Measurements from ENCODE around the gene FILIP1L. TPM values are rescaled to one million over a fixed set of nuclear protein-coding genes. Genes with fewer than 3 reads are reported as not detected.

The FILIP1L gene
- total and polyA plus RNA-seq, 2 donors (not counting 1 experiment from before 2014, with no cell fraction given) = 0.32 to 0.48 TPM

DNA sequence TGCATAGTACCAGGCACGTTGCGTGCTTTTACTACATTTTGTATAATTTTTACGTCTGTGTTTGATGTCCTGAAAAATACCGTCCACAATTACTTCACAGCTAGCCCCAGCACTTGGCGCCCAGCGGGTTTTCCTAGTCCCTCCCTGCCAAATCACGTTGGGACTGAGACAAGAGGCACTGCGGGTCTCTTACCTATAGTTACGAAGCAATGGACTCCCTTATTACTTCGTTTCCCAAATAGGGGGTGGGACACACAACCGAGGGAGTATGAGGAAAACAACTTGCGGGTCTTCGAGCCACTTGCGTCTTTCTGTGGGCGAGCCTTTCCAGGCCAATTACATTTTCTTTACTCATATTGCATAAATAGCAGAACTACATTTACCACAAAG is 297.3 kb downstream of the FILIP1L start:
- Histone ChIP-seq H3K4me3 (ENCODE audit: control extremely low read depth in 1 of 5, extremely low read depth in 1 of 5, insufficient read depth in 1 of 5, low read depth in 2 of 5, low read length in 4 of 5) (peak overlapping the region; percentile 71 to 99 (median 89)), H3K79me2 (ENCODE audit: control insufficient read depth, insufficient read depth, low read length) (peaks cover 25% of the 10 kb centered on the region), H3K4me1 (ENCODE audit: control insufficient read depth in 2 of 2, insufficient read depth in 2 of 2, low read length in 2 of 2) (peaks cover 16 to 17% of the 10 kb centered on the region in 2 donors), H2AFZ (ENCODE audit: insufficient read depth, low read depth, low read length, poor library complexity, severe bottlenecking) (peak overlapping the region; percentile 72), H3K9ac (ENCODE audit: low read length) (peak overlapping the region; percentile 85), H3K36me3 (replicated peaks in 1 of 2; ENCODE audit: control extremely low read depth in 1 of 2, control insufficient read depth in 1 of 2, extremely low read depth in 1 of 2, insufficient read depth in 2 of 2, low read length in 1 of 2) (no peaks in the 10 kb centered on the region), H4K20me1 (ENCODE audit: control insufficient read depth, insufficient read depth, low read length, poor library complexity, severe bottlenecking) (no peaks in the 10 kb centered on the region), H3K9me3 (ENCODE audit: control extremely low read depth in 1 of 3, control insufficient read depth in 2 of 3, insufficient read depth in 1 of 3, low read length in 2 of 3) (no peaks in the 10 kb centered on the region), H3K27ac (ENCODE audit: low read length in 2 of 2) (peak overlapping the region; percentile 85 to 91), H3K4me2 (replicated peaks; ENCODE audit: low read depth, low read length, poor library complexity, severe bottlenecking) (peak overlapping the region; percentile 70), H3K27me3 (replicated peaks in 1 of 4; ENCODE audit: control extremely low read depth in 1 of 4, control insufficient read depth in 3 of 4, insufficient read depth in 4 of 4, low read length in 3 of 4) (no peaks in the 10 kb centered on the region)
- CTCF ChIA-PET = interaction anchor here (0.6 to 1.9 kb wide), 8 partner anchors 8 to 775 kb away, joined by 3 to 16 read pairs (median 4); partner anchors contain the start of gene NIT2
- WGBS (ENCODE audit: insufficient coverage) = 2% methylated on average over 8 of the region's 15 CpGs
- TF ChIP-seq EZH2 (IDR thresholded peaks at IDR 0.05; ENCODE audit: borderline replicate concordance, insufficient read depth, low read depth, low read length, poor library complexity, severe bottlenecking) = no peak
- TF ChIP-seq, protein P1, sequence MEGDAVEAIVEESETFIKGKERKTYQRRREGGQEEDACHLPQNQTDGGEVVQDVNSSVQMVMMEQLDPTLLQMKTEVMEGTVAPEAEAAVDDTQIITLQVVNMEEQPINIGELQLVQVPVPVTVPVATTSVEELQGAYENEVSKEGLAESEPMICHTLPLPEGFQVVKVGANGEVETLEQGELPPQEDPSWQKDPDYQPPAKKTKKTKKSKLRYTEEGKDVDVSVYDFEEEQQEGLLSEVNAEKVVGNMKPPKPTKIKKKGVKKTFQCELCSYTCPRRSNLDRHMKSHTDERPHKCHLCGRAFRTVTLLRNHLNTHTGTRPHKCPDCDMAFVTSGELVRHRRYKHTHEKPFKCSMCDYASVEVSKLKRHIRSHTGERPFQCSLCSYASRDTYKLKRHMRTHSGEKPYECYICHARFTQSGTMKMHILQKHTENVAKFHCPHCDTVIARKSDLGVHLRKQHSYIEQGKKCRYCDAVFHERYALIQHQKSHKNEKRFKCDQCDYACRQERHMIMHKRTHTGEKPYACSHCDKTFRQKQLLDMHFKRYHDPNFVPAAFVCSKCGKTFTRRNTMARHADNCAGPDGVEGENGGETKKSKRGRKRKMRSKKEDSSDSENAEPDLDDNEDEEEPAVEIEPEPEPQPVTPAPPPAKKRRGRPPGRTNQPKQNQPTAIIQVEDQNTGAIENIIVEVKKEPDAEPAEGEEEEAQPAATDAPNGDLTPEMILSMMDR (IDR thresholded peaks at IDR 0.05) = no peak
- ATAC-seq (ENCODE audit: low read depth) = no peak
- peak overlapping the region; percentile 100 for H3K27ac Mint-ChIP-seq
- H3K4me1 Mint-ChIP-seq = peaks cover 39% of the 10 kb centered on the region
- POLR2A ChIA-PET = interaction anchor here (1.4 kb wide), 1 partner anchor 444 kb away, joined by 8 read pairs; the partner anchor contains the start of gene TBC1D23
- intact Hi-C loops (cut with micrococcal nuclease) = loop anchor here (1.0 to 10.0 kb wide), 9 partner anchors 14 to 1755 kb away; partner anchors contain the start of genes CLDND1, CPOX, LNP1 and NIT2
- DNase-seq = no peak
- H3K27me3 Mint-ChIP-seq = no peaks in the 10 kb centered on the region
- H3K4me3 Mint-ChIP-seq = peak overlapping the region; percentile 99
- no peaks in the 10 kb centered on the region for H3K9me3 Mint-ChIP-seq (ENCODE audit: insufficient read depth)

DNA sequence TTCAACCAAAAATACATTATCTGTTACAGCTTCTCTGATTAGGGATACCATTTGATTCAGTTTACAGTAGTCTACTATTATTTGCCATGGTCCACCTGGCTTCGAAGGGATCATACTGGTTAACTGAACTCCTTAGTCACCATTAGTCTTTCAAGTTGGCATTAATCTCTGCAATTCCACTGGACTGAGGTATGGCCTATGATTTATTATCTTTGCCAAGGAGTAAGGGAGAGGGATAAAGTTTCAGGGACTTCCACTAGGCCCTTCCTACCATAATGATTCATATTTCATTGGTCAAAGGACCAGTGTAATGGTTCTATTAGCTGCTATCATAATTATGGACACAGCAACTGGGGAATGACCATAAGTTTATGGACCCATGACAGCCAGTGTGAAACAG is 303.9 kb downstream of the FILIP1L start:
- Histone ChIP-seq H3K79me2 (ENCODE audit: control insufficient read depth, insufficient read depth, low read length) (no peaks in the 10 kb centered on the region), H3K4me2 (replicated peaks; ENCODE audit: low read depth, low read length, poor library complexity, severe bottlenecking) (no peak overlapping the region), H3K9ac (ENCODE audit: low read length) (no peak overlapping the region), H3K4me3 (ENCODE audit: control extremely low read depth in 1 of 5, extremely low read depth in 1 of 5, insufficient read depth in 1 of 5, low read depth in 2 of 5, low read length in 4 of 5) (no peak overlapping the region), H4K20me1 (ENCODE audit: control insufficient read depth, insufficient read depth, low read length, poor library complexity, severe bottlenecking) (no peaks in the 10 kb centered on the region), H3K9me3 (ENCODE audit: control extremely low read depth in 1 of 3, control insufficient read depth in 2 of 3, insufficient read depth in 1 of 3, low read length in 2 of 3) (peaks cover 0 to 6% (median 5%) of the 10 kb centered on the region in 3 donors), H3K27ac (ENCODE audit: low read length in 2 of 2) (no peak overlapping the region), H2AFZ (ENCODE audit: insufficient read depth, low read depth, low read length, poor library complexity, severe bottlenecking) (no peak overlapping the region), H3K36me3 (replicated peaks in 1 of 2; ENCODE audit: control extremely low read depth in 1 of 2, control insufficient read depth in 1 of 2, extremely low read depth in 1 of 2, insufficient read depth in 2 of 2, low read length in 1 of 2) (no peaks in the 10 kb centered on the region), H3K4me1 (ENCODE audit: control insufficient read depth in 2 of 2, insufficient read depth in 2 of 2, low read length in 2 of 2) (no peaks in the 10 kb centered on the region), H3K27me3 (replicated peaks in 1 of 4; ENCODE audit: control extremely low read depth in 1 of 4, control insufficient read depth in 3 of 4, insufficient read depth in 4 of 4, low read length in 3 of 4) (no peaks in the 10 kb centered on the region)
- no peak for ATAC-seq (ENCODE audit: low read depth)
- ChIA-PET POLR2A (no interaction called here), CTCF (interaction anchor here (0.8 to 1.8 kb wide), 3 partner anchors 9 to 33 kb away, joined by 3 to 6 read pairs (median 3); no protein-coding TSS in a partner anchor)
- Mint-ChIP-seq H3K4me3 (no peak overlapping the region), H3K4me1 (peaks cover under 1% of the 10 kb centered on the region), H3K27ac (no peak overlapping the region), H3K27me3 (no peaks in the 10 kb centered on the region), H3K9me3 (ENCODE audit: insufficient read depth) (peaks cover 5% of the 10 kb centered on the region)
- WGBS (ENCODE audit: insufficient coverage) = no CpG with 5 or more reads among the region's 1 CpG
- TF ChIP-seq EZH2 (IDR thresholded peaks at IDR 0.05; ENCODE audit: borderline replicate concordance, insufficient read depth, low read depth, low read length, poor library complexity, severe bottlenecking) = no peak
- intact Hi-C loops (cut with micrococcal nuclease) = loop anchor here (10.0 kb wide), 1 partner anchor 1216 kb away; the partner anchor contains the start of gene CPOX
- DNase-seq = no peak

Measured in B cell (primary cell).